SIG-M5 treated with dmso at 0.1 percent for 504 hours (cell line): ENCODE measurements around the gene SNX19.
"Not testable (repeated sequence)": the region's sequence is repeated elsewhere in the genome, so short reads cannot be mapped to it uniquely, and the experiment has no call there.

ENCODE experiments used
- DNase-seq: peaks from one replicate; lab custom pipeline; 2025; ENCODE audit not compliant: unreplicated experiment; lab: John Stamatoyannopoulos, UW

The SNX19 gene

GRCh38 chr11:130916238-130916855, at the start of gene SNX19:
SNX19 (minus strand) TSS chr11:130916479; CDS start chr11:130915939, 540 bp downstream.
- peak; percentile 54 for DNase-seq

- no peak for DNase-seq
Observed at GRCh38 chr11:130964058-130964792, 47.9 kb upstream of the SNX19 start.

GRCh38 chr11:130947889-130948288, 31.6 kb upstream of the SNX19 start:
- DNase-seq = no peak

- no peak for DNase-seq
Observed at GRCh38 chr11:130947481-130947880, 31.2 kb upstream of the SNX19 start.

- DNase-seq = no peak
Observed at GRCh38 chr11:130947058-130947457, 30.8 kb upstream of the SNX19 start.

GRCh38 chr11:130945896-130946295, 29.6 kb upstream of the SNX19 start:
- DNase-seq = no peak

GRCh38 chr11:130940706-130941105, 24.4 kb upstream of the SNX19 start:
- no peak for DNase-seq

GRCh38 chr11:130937051-130937450, 20.8 kb upstream of the SNX19 start:
- DNase-seq = no peak

GRCh38 chr11:130932086-130932712, 15.9 kb upstream of the SNX19 start:
- DNase-seq = no peak

GRCh38 chr11:130924750-130925149, 8.5 kb upstream of the SNX19 start:
- no peak for DNase-seq

- not testable (repeated sequence) for DNase-seq
Observed at GRCh38 chr11:130920612-130921011, 4.3 kb upstream of the SNX19 start.

GRCh38 chr11:130918081-130918480, 1.8 kb upstream of the SNX19 start:
- no peak for DNase-seq

- DNase-seq = no peak
Observed at GRCh38 chr11:130916910-130917309, 631 bp upstream of the SNX19 start.

GRCh38 chr11:130915603-130916237, 559 bp downstream of the SNX19 start:
- DNase-seq = no peak

GRCh38 chr11:130913268-130913667, 3.0 kb downstream of the SNX19 start:
- DNase-seq = no peak

GRCh38 chr11:130912552-130912951, 3.7 kb downstream of the SNX19 start:
- DNase-seq = no peak

GRCh38 chr11:130911306-130911705, 5.0 kb downstream of the SNX19 start:
- DNase-seq = no peak

- no peak for DNase-seq
Observed at GRCh38 chr11:130909650-130910049, 6.6 kb downstream of the SNX19 start.

- DNase-seq = no peak
Observed at GRCh38 chr11:130908770-130909625, 7.3 kb downstream of the SNX19 start.

- no peak for DNase-seq
Observed at GRCh38 chr11:130908061-130908460, 8.2 kb downstream of the SNX19 start.

GRCh38 chr11:130907229-130907628, 9.1 kb downstream of the SNX19 start:
- no peak for DNase-seq
